Fibroblast of lung (primary cell): ENCODE results near the gene ZNF775. TPM values are rescaled to one million over a fixed set of nuclear protein-coding genes. Genes with fewer than 3 reads are reported as not detected.

Experiments used
- DNase-seq, 2 donors: peaks; one replicate each; pipeline versions ENCODE4 v3.0.0 to v3.0.0-alpha.2; 2010; ENCODE audit warnings: low read depth in 2 of 2
- H2AFZ ChIP-seq: 2 replicates; pipeline ENCODE4 v1.5.1; 2012; ENCODE audit warnings: low read length, control low read depth, inconsistent platforms
- H3K27ac ChIP-seq: 2 replicates; pipeline ENCODE4 v1.5.1; 2011; ENCODE audit warnings: low read length, control low read depth; ENCODE audit not compliant: insufficient read depth
- H3K27me3 ChIP-seq: 2 replicates; pipeline ENCODE4 v1.5.1; 2011; ENCODE audit warnings: mild to moderate bottlenecking, low read length; ENCODE audit not compliant: control insufficient read depth, insufficient read depth
- H3K36me3 ChIP-seq: 2 replicates; pipeline ENCODE4 v1.5.1; 2011; ENCODE audit warnings: low read length; ENCODE audit not compliant: control insufficient read depth, insufficient read depth
- H3K4me1 ChIP-seq: 2 replicates; pipeline ENCODE4 v1.5.1; 2011; ENCODE audit warnings: low read length; ENCODE audit not compliant: control insufficient read depth, insufficient read depth; ENCODE audit errors: extremely low read depth
- H3K4me2 ChIP-seq: 2 replicates; pipeline ENCODE4 v1.5.1; 2011; ENCODE audit warnings: low read length, control low read depth; ENCODE audit not compliant: insufficient read depth; ENCODE audit errors: extremely low read depth
- H3K4me3 ChIP-seq, 4 experiments: fragments of 200-600 bp in 1 of 4; sonication (generic) in 1 of 4; replicated peaks in 1 of 4; 2 replicates each; pipeline ENCODE4 v1.5.1; 2011 to 2016; ENCODE audit warnings: low read length in 4 of 4, low read depth in 3 of 4, mild to moderate bottlenecking in 3 of 4, control low read depth in 2 of 4, inconsistent platforms in 1 of 4, mixed read lengths in 1 of 4; ENCODE audit not compliant: insufficient read depth in 1 of 4; ENCODE audit errors: control extremely low read depth in 1 of 4
- H3K79me2 ChIP-seq: 2 replicates; pipeline ENCODE4 v1.5.1; 2012; ENCODE audit warnings: mild to moderate bottlenecking, low read length, inconsistent platforms; ENCODE audit not compliant: control insufficient read depth, insufficient read depth
- H3K9ac ChIP-seq: 2 replicates; pipeline ENCODE4 v1.5.1; 2011; ENCODE audit warnings: mild to moderate bottlenecking, low read length, control low read depth; ENCODE audit not compliant: insufficient read depth
- H3K9me3 ChIP-seq: 2 replicates; pipeline ENCODE4 v1.5.1; 2012; ENCODE audit warnings: low read depth, low read length; ENCODE audit not compliant: control insufficient read depth, insufficient read depth
- H4K20me1 ChIP-seq: 2 replicates; pipeline ENCODE4 v1.5.1; 2011; ENCODE audit warnings: low read length; ENCODE audit not compliant: control insufficient read depth, insufficient read depth; ENCODE audit errors: extremely low read depth
- EZH2 ChIP-seq: IDR thresholded peaks from 2 replicates; pipeline ENCODE4 v1.5.1; 2012; ENCODE audit warnings: low read length, control low read depth, mild to moderate bottlenecking; ENCODE audit errors: missing control alignments
- polyA plus RNA-seq, 2 donors: library from polyadenylated mRNA; depleted of rRNA in 1 of 2; stranded (reverse) in 1 of 2; unstranded in 1 of 2; fragments of >200 nt; gene quantifications; 2 replicates each; pipeline ENCODE4 v1.2.1, GENCODE V29; 2011 to 2012; ENCODE audit warnings: missing spikeins in 1 of 2
- total RNA-seq: library from RNA; depleted of rRNA; stranded (reverse); fragments of >200 nt; gene quantifications from 2 replicates; pipeline ENCODE4 v1.2.1, GENCODE V29; 2014
- TF ChIP-seq, protein P1 (sequence below), 2 donors: IDR thresholded peaks in 1 of 2; conservative IDR thresholded peaks in 1 of 2; 1 replicate in 1 of 2; 2 replicates in 1 of 2; pipeline ENCODE4 v1.5.1; 2011 to 2012; ENCODE audit warnings: low read length in 2 of 2, control low read depth in 1 of 2, inconsistent platforms in 1 of 2, low read depth in 1 of 2, mild to moderate bottlenecking in 1 of 2

ZNF775 gene
- total and polyA plus RNA-seq, 2 donors (not counting 1 experiment from before 2014, with no cell fraction given): 1.2 to 9.6 TPM

DNA sequence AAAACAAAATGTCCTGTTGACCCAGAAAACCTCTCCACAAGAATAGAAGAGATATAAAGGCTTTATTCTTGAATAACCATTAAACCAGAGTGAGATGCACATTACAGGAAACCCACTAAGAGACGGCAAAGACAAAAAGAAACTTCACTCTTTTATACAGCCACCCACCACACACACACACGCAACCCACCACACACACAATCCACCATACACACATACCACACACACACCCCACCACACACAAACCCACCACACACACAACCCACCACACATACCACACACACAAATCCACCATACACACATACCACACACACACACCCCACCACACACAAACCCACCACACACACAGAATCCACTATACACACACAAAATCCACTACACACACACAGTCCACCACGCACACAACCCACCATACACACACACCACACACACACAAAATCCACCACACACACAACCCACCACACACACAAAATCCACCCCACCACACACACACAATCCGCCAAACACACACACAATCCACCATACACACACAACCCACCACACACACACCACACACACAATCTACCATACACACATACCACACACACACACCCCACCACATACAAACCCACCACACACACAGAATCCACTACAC lies 20.0 kb upstream of the ZNF775 start:
- H3K79me2 ChIP-seq: no peaks in the 10 kb centered on the region
- H3K36me3 ChIP-seq: no peaks in the 10 kb centered on the region
- H3K9me3 ChIP-seq: no peaks in the 10 kb centered on the region
- no peak overlapping the region for H3K9ac ChIP-seq
- no peak overlapping the region for H2AFZ ChIP-seq
- DNase-seq: no peak
- TF ChIP-seq, protein P1, sequence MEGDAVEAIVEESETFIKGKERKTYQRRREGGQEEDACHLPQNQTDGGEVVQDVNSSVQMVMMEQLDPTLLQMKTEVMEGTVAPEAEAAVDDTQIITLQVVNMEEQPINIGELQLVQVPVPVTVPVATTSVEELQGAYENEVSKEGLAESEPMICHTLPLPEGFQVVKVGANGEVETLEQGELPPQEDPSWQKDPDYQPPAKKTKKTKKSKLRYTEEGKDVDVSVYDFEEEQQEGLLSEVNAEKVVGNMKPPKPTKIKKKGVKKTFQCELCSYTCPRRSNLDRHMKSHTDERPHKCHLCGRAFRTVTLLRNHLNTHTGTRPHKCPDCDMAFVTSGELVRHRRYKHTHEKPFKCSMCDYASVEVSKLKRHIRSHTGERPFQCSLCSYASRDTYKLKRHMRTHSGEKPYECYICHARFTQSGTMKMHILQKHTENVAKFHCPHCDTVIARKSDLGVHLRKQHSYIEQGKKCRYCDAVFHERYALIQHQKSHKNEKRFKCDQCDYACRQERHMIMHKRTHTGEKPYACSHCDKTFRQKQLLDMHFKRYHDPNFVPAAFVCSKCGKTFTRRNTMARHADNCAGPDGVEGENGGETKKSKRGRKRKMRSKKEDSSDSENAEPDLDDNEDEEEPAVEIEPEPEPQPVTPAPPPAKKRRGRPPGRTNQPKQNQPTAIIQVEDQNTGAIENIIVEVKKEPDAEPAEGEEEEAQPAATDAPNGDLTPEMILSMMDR (conservative IDR thresholded peaks at IDR 0.05 in 1 of 2, IDR thresholded peaks at IDR 0.05 in 1 of 2; ENCODE audit: low read depth in 1 of 2, low read length in 2 of 2): no peak
- TF ChIP-seq EZH2: no peak
- no peak overlapping the region for H3K4me2 ChIP-seq
- H3K4me1 ChIP-seq: no peaks in the 10 kb centered on the region
- no peaks in the 10 kb centered on the region for H3K27me3 ChIP-seq
- no peak overlapping the region for H3K4me3 ChIP-seq
- H3K27ac ChIP-seq: no peak overlapping the region
- H4K20me1 ChIP-seq: no peaks in the 10 kb centered on the region

DNA sequence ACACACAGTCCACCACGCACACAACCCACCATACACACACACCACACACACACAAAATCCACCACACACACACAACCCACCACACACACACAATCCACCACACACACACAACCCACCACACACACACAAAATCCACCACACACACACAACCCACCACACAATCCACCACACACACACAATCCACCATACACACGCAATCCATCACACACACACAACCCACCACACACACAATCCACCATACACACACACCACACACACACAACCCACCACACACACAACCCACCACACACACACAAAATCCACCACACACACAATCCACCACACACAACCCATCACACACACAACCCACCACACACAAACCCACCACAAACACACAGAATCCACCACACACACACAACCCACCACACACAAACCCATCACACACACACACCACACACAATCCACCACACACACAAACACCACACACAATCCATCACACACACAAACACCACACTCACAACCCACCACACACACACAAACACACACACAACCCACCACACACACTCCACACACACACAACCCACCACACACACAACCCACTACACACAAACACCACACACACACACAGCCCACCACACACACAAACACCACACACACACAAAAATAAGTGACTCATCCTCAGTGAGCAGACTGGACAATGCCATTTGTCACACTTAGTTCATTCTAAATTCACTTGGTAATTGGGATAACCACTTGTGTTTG lies 19.3 kb upstream of the ZNF775 start:
- Histone ChIP-seq H3K4me1 (no peaks in the 10 kb centered on the region), H4K20me1 (no peaks in the 10 kb centered on the region), H3K27ac (no peak overlapping the region), H3K79me2 (no peaks in the 10 kb centered on the region), H3K27me3 (no peaks in the 10 kb centered on the region), H3K36me3 (no peaks in the 10 kb centered on the region), H2AFZ (no peak overlapping the region), H3K9me3 (no peaks in the 10 kb centered on the region), H3K4me2 (no peak overlapping the region), H3K4me3 (no peak overlapping the region), H3K9ac (no peak overlapping the region)
- TF ChIP-seq, protein P1 (conservative IDR thresholded peaks at IDR 0.05 in 1 of 2, IDR thresholded peaks at IDR 0.05 in 1 of 2; ENCODE audit: low read depth in 1 of 2, low read length in 2 of 2): no peak
- no peak for TF ChIP-seq EZH2
- DNase-seq: no peak

DNA sequence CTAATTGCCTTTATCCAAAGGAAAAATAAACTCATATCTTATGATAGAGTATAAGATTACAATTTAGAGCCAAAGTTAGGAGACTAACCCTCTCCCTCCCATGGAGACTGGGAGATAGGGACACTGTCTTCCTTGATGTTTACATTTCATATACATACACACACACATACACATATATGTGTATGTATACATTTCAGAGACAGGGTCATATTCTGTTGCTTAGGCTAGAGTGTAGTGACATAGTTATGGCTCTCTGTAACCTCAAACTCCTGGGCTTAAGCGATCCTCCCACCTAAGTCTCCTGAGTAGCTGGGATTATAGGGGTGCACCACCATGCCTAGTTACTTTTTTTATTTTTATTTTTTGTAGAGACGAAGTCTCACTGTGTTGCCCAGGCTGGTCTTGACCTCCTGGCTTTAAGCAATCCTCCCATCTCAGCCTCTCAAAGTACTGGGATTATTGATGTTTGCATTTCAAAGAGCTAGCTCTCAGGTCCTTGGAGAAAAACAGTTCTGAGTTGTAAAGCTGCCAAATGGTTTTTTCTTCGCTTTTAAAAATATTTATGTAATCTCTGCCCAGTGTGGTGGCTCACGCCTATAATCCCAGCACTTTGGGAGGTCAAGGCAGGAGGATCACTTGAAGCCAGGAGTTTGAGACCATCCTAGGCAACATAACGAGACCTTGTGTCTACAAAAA lies 18.6 kb upstream of the ZNF775 start:
- H3K79me2 ChIP-seq: no peaks in the 10 kb centered on the region
- H3K27ac ChIP-seq: no peak overlapping the region
- no peak overlapping the region for H2AFZ ChIP-seq
- no peak for DNase-seq
- H3K9me3 ChIP-seq: no peaks in the 10 kb centered on the region
- TF ChIP-seq EZH2: no peak
- H3K27me3 ChIP-seq: no peaks in the 10 kb centered on the region
- H3K4me2 ChIP-seq: no peak overlapping the region
- H3K4me1 ChIP-seq: no peaks in the 10 kb centered on the region
- H3K4me3 ChIP-seq: no peak overlapping the region
- no peak overlapping the region for H3K9ac ChIP-seq
- H3K36me3 ChIP-seq: no peaks in the 10 kb centered on the region
- H4K20me1 ChIP-seq: no peaks in the 10 kb centered on the region
